H1 (cell line): ENCODE measurements around the gene INPP4B. TPM values are rescaled to one million over a fixed set of nuclear protein-coding genes. Genes with fewer than 3 reads are reported as not detected.

ENCODE experiments used
- CTCF ChIA-PET: fragments of 300-600 bp; sonication (Branson Sonifier 250); formaldehyde crosslinking; loops from one replicate; lab custom pipeline; 2021; ENCODE audit not compliant: partially characterized antibody; lab: Charles Lee
- POLR2A ChIA-PET: fragments of 300-600 bp; sonication (Branson Sonifier 250); formaldehyde crosslinking; loops from one replicate; lab custom pipeline; 2021; ENCODE audit warnings: inconsistent platforms; ENCODE audit not compliant: partially characterized antibody; lab: Charles Lee
- DNase-seq, 2 experiments: peaks; one replicate each; pipeline versions ENCODE4 v3.0.0 to v3.0.0-alpha.2; 2010 to 2022; ENCODE audit warnings: low spot score in 2 of 2, low read depth in 1 of 2, mixed read lengths in 1 of 2
- FAIRE-seq: peaks from 2 replicates; lab custom pipeline; 2011; peaks lifted over from hg19 to GRCh38; lab: Jason Lieb, UNC
- H2AFZ ChIP-seq: 2 replicates; pipeline ENCODE4 v1.8.1; 2012; ENCODE audit warnings: low read length, inconsistent platforms
- H2AK5ac ChIP-seq: 2 replicates; pipeline ENCODE4 v1.6.1; 2013; ENCODE audit warnings: low read depth, low read length
- H2BK120ac ChIP-seq: replicated peaks from 2 replicates; pipeline ENCODE3; 2013; ENCODE audit warnings: low read depth, low read length, inconsistent platforms
- H2BK12ac ChIP-seq: 2 replicates; pipeline ENCODE4 v1.6.1; 2013; ENCODE audit warnings: low read depth, low read length
- H2BK15ac ChIP-seq: 2 replicates; pipeline ENCODE4 v1.6.1; 2013; ENCODE audit warnings: low read length
- H2BK20ac ChIP-seq: 2 replicates; pipeline ENCODE4 v1.6.1; 2013; ENCODE audit warnings: low read length
- H2BK5ac ChIP-seq: 2 replicates; pipeline ENCODE4 v1.6.1; 2013; ENCODE audit warnings: low read depth, low read length
- H3K14ac ChIP-seq: 2 replicates; pipeline ENCODE4 v1.6.1; 2013; ENCODE audit warnings: inconsistent platforms; ENCODE audit not compliant: insufficient read length
- H3K18ac ChIP-seq: 2 replicates; pipeline ENCODE4 v1.6.1; 2013; ENCODE audit warnings: low read length; ENCODE audit errors: extremely low read depth
- H3K23ac ChIP-seq: 2 replicates; pipeline ENCODE4 v1.6.1; 2013; ENCODE audit warnings: inconsistent platforms; ENCODE audit not compliant: insufficient read length
- H3K23me2 ChIP-seq: 2 replicates; pipeline ENCODE4 v1.6.1; 2013; ENCODE audit warnings: low read depth, low read length
- H3K27ac ChIP-seq: 2 replicates; pipeline ENCODE4 v1.6.1; 2011; ENCODE audit warnings: low read depth, low read length, inconsistent platforms
- H3K27me3 ChIP-seq, 4 experiments: replicated peaks in 1 of 4; 1 replicate in 1 of 4; 2 replicates in 3 of 4; pipeline versions ENCODE4 v1.6.1 to v1.8.1; 2011 to 2013; ENCODE audit warnings: low read length in 3 of 4, mild to moderate bottlenecking in 3 of 4, inconsistent platforms in 2 of 4, mixed read lengths in 2 of 4, moderate library complexity in 1 of 4; ENCODE audit not compliant: control insufficient read depth in 3 of 4, insufficient read depth in 3 of 4; ENCODE audit errors: extremely low read depth in 1 of 4
- H3K36me3 ChIP-seq, 4 experiments: 2 replicates each; pipeline versions ENCODE4 v1.6.1 to v1.8.1; 2011 to 2013; ENCODE audit warnings: mild to moderate bottlenecking in 4 of 4, low read length in 3 of 4, moderate library complexity in 2 of 4, control low read depth in 1 of 4, inconsistent platforms in 1 of 4; ENCODE audit not compliant: insufficient read depth in 4 of 4, control insufficient read depth in 2 of 4
- H3K4ac ChIP-seq: replicated peaks from 2 replicates; pipeline ENCODE3; 2013; ENCODE audit warnings: low read length, low read depth, mixed read lengths, inconsistent platforms; ENCODE audit not compliant: insufficient read length
- H3K4me1 ChIP-seq, 4 experiments: replicated peaks in 1 of 4; 1 replicate in 1 of 4; 2 replicates in 3 of 4; pipeline versions ENCODE4 v1.6.1 to v1.8.1; 2011 to 2013; ENCODE audit warnings: low read length in 3 of 4, inconsistent platforms in 2 of 4, mixed read lengths in 1 of 4; ENCODE audit not compliant: insufficient read depth in 4 of 4, control insufficient read depth in 3 of 4
- H3K4me2 ChIP-seq, 2 experiments: 2 replicates each; pipeline versions ENCODE4 v1.6.1 to v1.8.1; 2011 to 2013; ENCODE audit warnings: low read depth in 2 of 2, low read length in 2 of 2, control low read depth in 1 of 2, inconsistent platforms in 1 of 2, mild to moderate bottlenecking in 1 of 2; ENCODE audit not compliant: insufficient read depth in 1 of 2
- H3K4me3 ChIP-seq, 4 experiments: fragments of 200-600, 300-600 bp in 1 of 4; sonication (generic), shearing (Covaris generic), sonication (Bioruptor Twin) in 1 of 4; 2 replicates each; pipeline versions ENCODE4 v1.5.1 to v1.8.1; 2011 to 2016; ENCODE audit warnings: low read length in 4 of 4, low read depth in 3 of 4, control low read depth in 2 of 4, inconsistent platforms in 2 of 4, mild to moderate bottlenecking in 2 of 4, mixed read lengths in 1 of 4, moderate library complexity in 1 of 4; ENCODE audit not compliant: insufficient read depth in 2 of 4; ENCODE audit errors: extremely low read depth in 1 of 4
- H3K56ac ChIP-seq: replicated peaks from 2 replicates; pipeline ENCODE3; 2013; ENCODE audit warnings: low read depth, mild to moderate bottlenecking, mixed read lengths, low read length, inconsistent platforms; ENCODE audit not compliant: insufficient read length
- H3K79me1 ChIP-seq: 2 replicates; pipeline ENCODE4 v1.6.1; 2013; ENCODE audit warnings: low read depth, low read length, control low read depth
- H3K79me2 ChIP-seq, 2 experiments: 2 replicates each; pipeline versions ENCODE4 v1.6.1 to v1.8.1; 2012 to 2013; ENCODE audit warnings: low read length in 2 of 2, mild to moderate bottlenecking in 2 of 2, inconsistent platforms in 1 of 2; ENCODE audit not compliant: insufficient read depth in 2 of 2, control insufficient read depth in 1 of 2
- H3K9ac ChIP-seq, 4 experiments: replicated peaks in 1 of 4; 1 replicate in 1 of 4; 2 replicates in 3 of 4; pipeline versions ENCODE4 v1.6.1 to v1.8.1; 2011 to 2013; ENCODE audit warnings: low read depth in 3 of 4, low read length in 3 of 4, control low read depth in 2 of 4, mild to moderate bottlenecking in 2 of 4, moderate library complexity in 2 of 4, inconsistent platforms in 1 of 4; ENCODE audit errors: extremely low read depth in 1 of 4
- H3K9me3 ChIP-seq, 2 experiments: 2 replicates each; pipeline versions ENCODE4 v1.6.1 to v1.8.1; 2012 to 2013; ENCODE audit warnings: mild to moderate bottlenecking in 2 of 2, moderate library complexity in 2 of 2, control low read depth in 1 of 2, inconsistent platforms in 1 of 2, low read depth in 1 of 2, low read length in 1 of 2, mixed read lengths in 1 of 2; ENCODE audit not compliant: insufficient read depth in 2 of 2
- H4K20me1 ChIP-seq, 2 experiments: replicated peaks in 1 of 2; 2 replicates each; pipeline versions ENCODE3 to v1.8.1; 2011 to 2013; ENCODE audit warnings: inconsistent platforms in 2 of 2, low read length in 2 of 2, mild to moderate bottlenecking in 1 of 2; ENCODE audit not compliant: insufficient read depth in 2 of 2, control insufficient read depth in 1 of 2
- H4K5ac ChIP-seq: 2 replicates; pipeline ENCODE4 v1.6.1; 2013; ENCODE audit warnings: low read length, low read depth, mixed read lengths, inconsistent platforms; ENCODE audit not compliant: insufficient read length
- H4K8ac ChIP-seq: 2 replicates; pipeline ENCODE4 v1.8.0; 2013; ENCODE audit warnings: mild to moderate bottlenecking, moderate library complexity, low read length, inconsistent platforms; ENCODE audit not compliant: insufficient read depth; ENCODE audit errors: extremely low read depth
- H4K91ac ChIP-seq: replicated peaks from 2 replicates; pipeline ENCODE3; 2013; ENCODE audit warnings: low read length, mixed read lengths, inconsistent platforms; ENCODE audit not compliant: insufficient read length
- ASH2L ChIP-seq: fragments of 200-600, 300-600 bp; sonication (generic); IDR thresholded peaks from one replicate; pipeline ENCODE4 v1.7.1; 2017; ENCODE audit warnings: low read length
- BACH1 ChIP-seq: IDR thresholded peaks from 2 replicates; pipeline ENCODE4 v1.6.1; 2012; ENCODE audit warnings: low read length, improper control_type of control experiment
- EZH2 ChIP-seq: fragments of 200-600 bp; sonication (generic); IDR thresholded peaks from 2 replicates; pipeline ENCODE4 v1.7.1; 2012; ENCODE audit warnings: low read depth, mild to moderate bottlenecking, moderate library complexity, low read length, inconsistent platforms; ENCODE audit not compliant: severe bottlenecking
- HDAC2 ChIP-seq, 2 experiments: fragments of 300-600 bp in 1 of 2; sonication (generic) in 1 of 2; IDR thresholded peaks; 2 replicates each; pipeline ENCODE4 v1.6.1; 2011 to 2012; ENCODE audit warnings: low read depth in 2 of 2, low read length in 2 of 2, mild to moderate bottlenecking in 2 of 2, moderate library complexity in 2 of 2, borderline replicate concordance in 1 of 2, inconsistent platforms in 1 of 2
- KDM1A ChIP-seq: fragments of 200-600, 300-600 bp; sonication (generic); IDR thresholded peaks from 2 replicates; pipeline ENCODE4 v1.7.1; 2016; ENCODE audit warnings: mild to moderate bottlenecking, low read length, borderline replicate concordance
- PHF8 ChIP-seq: fragments of 200-600 bp; sonication (generic); conservative IDR thresholded peaks from 2 replicates; pipeline ENCODE4 v1.7.1; 2012; ENCODE audit warnings: low read depth, mild to moderate bottlenecking, inconsistent platforms, low read length, moderate library complexity
- POLR2AphosphoS5 ChIP-seq: IDR thresholded peaks from 2 replicates; pipeline ENCODE4 v1.6.1; 2011; ENCODE audit warnings: low read depth, low read length
- RAD21 ChIP-seq, 2 experiments: IDR thresholded peaks in 1 of 2; conservative IDR thresholded peaks in 1 of 2; 2 replicates each; pipeline ENCODE4 v1.6.1; 2011; ENCODE audit warnings: low read depth in 2 of 2, low read length in 2 of 2, improper control_type of control experiment in 1 of 2, inconsistent platforms in 1 of 2, mild to moderate bottlenecking in 1 of 2, moderate library complexity in 1 of 2
- RBBP5 ChIP-seq: IDR thresholded peaks from 2 replicates; pipeline ENCODE4 v1.7.1; 2012; ENCODE audit warnings: low read depth, mild to moderate bottlenecking, inconsistent platforms, low read length, moderate library complexity, borderline replicate concordance
- SIRT6 ChIP-seq: IDR thresholded peaks from one replicate; pipeline ENCODE4 v1.7.1; 2012; ENCODE audit warnings: low read length, inconsistent platforms
- TEAD4 ChIP-seq: IDR thresholded peaks from 2 replicates; pipeline ENCODE4 v1.6.1; 2012; ENCODE audit warnings: low read depth, low read length, inconsistent platforms, mixed read lengths
- YY1 ChIP-seq: IDR thresholded peaks from 2 replicates; pipeline ENCODE4 v1.6.1; 2011; ENCODE audit warnings: low read depth, mild to moderate bottlenecking, low read length
- WGBS, 2 experiments: shearing (Covaris generic) in 1 of 2; methylation state at CpG; one replicate each; pipeline versions ENCODE4 v1.1.6 to v1.1.7; 2013 to 2015; ENCODE audit warnings: low lambda C conversion rate in 2 of 2, mixed read lengths in 2 of 2, inconsistent platforms in 1 of 2, low coverage in 1 of 2, missing lambda C conversion rate in 1 of 2; ENCODE audit not compliant: insufficient replicate concordance in 2 of 2, insufficient coverage in 1 of 2, insufficient read length in 1 of 2; ENCODE audit errors: extremely low coverage in 1 of 2, missing lambda C conversion rate in 1 of 2; 5-methylcytosine and 5-hydroxymethylcytosine counted together
- polyA plus RNA-seq, 7 experiments: library from polyadenylated mRNA; depleted of rRNA in 3 of 7; stranded (reverse) in 5 of 7; unstranded in 2 of 7; fragments of >200 nt in 5 of 7; fragments of 200-250 nt in 2 of 7; gene quantifications; 1 replicate in 5 of 7; 2 replicates in 1 of 7; 4 replicates in 1 of 7; pipeline versions ENCODE4 v1.2.1 to v1.2.3, GENCODE V29; 2011 to 2013; ENCODE audit warnings: missing spikeins in 2 of 7, mixed read lengths in 2 of 7
- total RNA-seq: library from RNA; stranded (reverse); fragmentation: NEBNext Ultra II Directional; extraction: Animal tissue kit (Norgen Biotek cat#: 25700); gene quantifications from 2 replicates; pipeline ENCODE4 v1.2.1, GENCODE V29; 2021
- TF ChIP-seq, protein P1 (sequence below): IDR thresholded peaks from 2 replicates; pipeline ENCODE4 v1.6.1; 2011; ENCODE audit warnings: low read length, improper control_type of control experiment

The INPP4B gene
- total and polyA plus RNA-seq, 2 of the 8 experiments (the other 6 are each of a cell fraction or from before 2014, with no cell fraction given) = 0.11 to 0.54 TPM

DNA sequence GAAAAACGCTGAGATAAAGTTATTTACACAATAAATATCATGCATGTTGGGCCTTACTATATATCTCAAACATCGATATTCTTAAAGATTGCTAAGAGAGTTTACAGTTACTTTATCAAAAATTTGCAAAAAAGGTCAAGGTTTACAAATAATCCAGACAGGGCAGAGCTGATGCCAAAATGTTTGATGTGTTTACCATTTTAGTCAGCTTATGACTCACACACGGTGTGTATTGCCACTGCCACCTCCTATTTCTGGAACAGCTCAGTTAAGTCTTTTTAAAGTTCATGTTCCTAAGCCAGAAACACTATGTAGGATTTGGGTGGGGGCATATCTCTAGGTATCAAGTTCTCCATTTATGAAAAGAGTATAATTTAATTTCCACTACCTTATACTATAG lies 580.6 kb downstream of the INPP4B start:
- no peak overlapping the region for H3K4ac ChIP-seq
- H3K23me2 ChIP-seq = no peaks in the 10 kb centered on the region
- no peak overlapping the region for H3K4me3 ChIP-seq
- H3K36me3 ChIP-seq = no peaks in the 10 kb centered on the region
- 97% methylated on average over 3 of the region's 3 CpGs; no CpG with 5 or more reads in 1 of the 2 experiments for WGBS, 2 experiments
- CTCF ChIA-PET = interaction anchor here (0.6 to 0.9 kb wide), 3 partner anchors 17 to 87 kb away, joined by 3 to 4 read pairs (median 3); no protein-coding TSS in a partner anchor
- H3K18ac ChIP-seq = no peak overlapping the region
- no peak overlapping the region for H2BK12ac ChIP-seq
- FAIRE-seq (no peak), DNase-seq (no peak)
- POLR2A ChIA-PET = no interaction called here
- H2BK15ac ChIP-seq = no peak overlapping the region
- H2BK5ac ChIP-seq = no peak overlapping the region
- H4K20me1 ChIP-seq = no peaks in the 10 kb centered on the region
- no peak overlapping the region for H2BK120ac ChIP-seq
- H3K4me1 ChIP-seq = peaks cover 0 to 5% (median 2%) of the 10 kb centered on the region in 4 experiments; a peak in 4 of 7 replicates
- no peak overlapping the region for H4K91ac ChIP-seq
- H3K9ac ChIP-seq = no peak overlapping the region
- H3K27me3 ChIP-seq = no peaks in the 10 kb centered on the region
- no peak overlapping the region for H4K8ac ChIP-seq
- H3K79me2 ChIP-seq = no peaks in the 10 kb centered on the region
- H3K9me3 ChIP-seq = no peaks in the 10 kb centered on the region
- no peak overlapping the region for H3K27ac ChIP-seq
- no peak overlapping the region for H2AK5ac ChIP-seq
- no peaks in the 10 kb centered on the region for H3K79me1 ChIP-seq
- H3K56ac ChIP-seq = no peak overlapping the region
- H3K14ac ChIP-seq = no peak overlapping the region
- H4K5ac ChIP-seq = no peak overlapping the region
- H2AFZ ChIP-seq = no peak overlapping the region
- no peak overlapping the region for H3K4me2 ChIP-seq
- no peak overlapping the region for H3K23ac ChIP-seq
- H2BK20ac ChIP-seq = no peak overlapping the region
- TF ChIP-seq YY1 (no peak), TEAD4 (no peak), EZH2 (no peak), BACH1 (no peak), PHF8 (no peak), HDAC2 (IDR thresholded peaks at IDR 0.05; ENCODE audit: borderline replicate concordance in 1 of 2, low read depth in 2 of 2, low read length in 2 of 2) (no peak), ASH2L (no peak), SIRT6 (no peak), RBBP5 (no peak), KDM1A (no peak), RAD21 (IDR thresholded peaks at IDR 0.05 in 1 of 2, conservative IDR thresholded peaks at IDR 0.05 in 1 of 2; ENCODE audit: low read depth in 2 of 2, low read length in 2 of 2) (no peak), POLR2AphosphoS5 (no peak)
- TF ChIP-seq, protein P1, sequence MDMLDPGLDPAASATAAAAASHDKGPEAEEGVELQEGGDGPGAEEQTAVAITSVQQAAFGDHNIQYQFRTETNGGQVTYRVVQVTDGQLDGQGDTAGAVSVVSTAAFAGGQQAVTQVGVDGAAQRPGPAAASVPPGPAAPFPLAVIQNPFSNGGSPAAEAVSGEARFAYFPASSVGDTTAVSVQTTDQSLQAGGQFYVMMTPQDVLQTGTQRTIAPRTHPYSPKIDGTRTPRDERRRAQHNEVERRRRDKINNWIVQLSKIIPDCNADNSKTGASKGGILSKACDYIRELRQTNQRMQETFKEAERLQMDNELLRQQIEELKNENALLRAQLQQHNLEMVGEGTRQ = no peak
